ENCODE results near the gene PREX1.

GRCh38 chr20:48701702-48702101 is 126.1 kb downstream of the PREX1 start:
- TF ChIP-seq ZNF565 (CRISPR knock-in tag; conservative IDR thresholded peaks at IDR 0.05; ENCODE audit: low read depth) (no peak), POU6F1 (CRISPR knock-in tag; IDR thresholded peaks at IDR 0.05; ENCODE audit: borderline replicate concordance, low read depth) (no peak), BACH2 (CRISPR knock-in tag; IDR thresholded peaks at IDR 0.05; ENCODE audit: borderline replicate concordance) (no peak), OSR1 (CRISPR knock-in tag; IDR thresholded peaks at IDR 0.05) (no peak), ESRRG (CRISPR knock-in tag; IDR thresholded peaks at IDR 0.05) (no peak), ZFP30 (CRISPR knock-in tag; IDR thresholded peaks at IDR 0.05) (no peak)
- TF ChIP-seq, protein P1, sequence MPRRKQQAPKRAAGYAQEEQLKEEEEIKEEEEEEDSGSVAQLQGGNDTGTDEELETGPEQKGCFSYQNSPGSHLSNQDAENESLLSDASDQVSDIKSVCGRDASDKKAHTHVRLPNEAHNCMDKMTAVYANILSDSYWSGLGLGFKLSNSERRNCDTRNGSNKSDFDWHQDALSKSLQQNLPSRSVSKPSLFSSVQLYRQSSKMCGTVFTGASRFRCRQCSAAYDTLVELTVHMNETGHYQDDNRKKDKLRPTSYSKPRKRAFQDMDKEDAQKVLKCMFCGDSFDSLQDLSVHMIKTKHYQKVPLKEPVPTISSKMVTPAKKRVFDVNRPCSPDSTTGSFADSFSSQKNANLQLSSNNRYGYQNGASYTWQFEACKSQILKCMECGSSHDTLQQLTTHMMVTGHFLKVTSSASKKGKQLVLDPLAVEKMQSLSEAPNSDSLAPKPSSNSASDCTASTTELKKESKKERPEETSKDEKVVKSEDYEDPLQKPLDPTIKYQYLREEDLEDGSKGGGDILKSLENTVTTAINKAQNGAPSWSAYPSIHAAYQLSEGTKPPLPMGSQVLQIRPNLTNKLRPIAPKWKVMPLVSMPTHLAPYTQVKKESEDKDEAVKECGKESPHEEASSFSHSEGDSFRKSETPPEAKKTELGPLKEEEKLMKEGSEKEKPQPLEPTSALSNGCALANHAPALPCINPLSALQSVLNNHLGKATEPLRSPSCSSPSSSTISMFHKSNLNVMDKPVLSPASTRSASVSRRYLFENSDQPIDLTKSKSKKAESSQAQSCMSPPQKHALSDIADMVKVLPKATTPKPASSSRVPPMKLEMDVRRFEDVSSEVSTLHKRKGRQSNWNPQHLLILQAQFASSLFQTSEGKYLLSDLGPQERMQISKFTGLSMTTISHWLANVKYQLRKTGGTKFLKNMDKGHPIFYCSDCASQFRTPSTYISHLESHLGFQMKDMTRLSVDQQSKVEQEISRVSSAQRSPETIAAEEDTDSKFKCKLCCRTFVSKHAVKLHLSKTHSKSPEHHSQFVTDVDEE (CRISPR knock-in tag; IDR thresholded peaks at IDR 0.05) = no peak
